Fibroblast of villous mesenchyme (primary cell): Measurements from ENCODE around the gene ACTR1A. TPM values are rescaled to one million over a fixed set of nuclear protein-coding genes. Genes with fewer than 3 reads are reported as not detected.

Experiments used
- DNase-seq: peaks from one replicate; pipeline ENCODE4 v3.0.0-alpha.2; 2010; ENCODE audit warnings: low read depth
- H3K4me3 ChIP-seq: 2 replicates; pipeline ENCODE4 v1.5.1; 2011; ENCODE audit warnings: low read depth, mild to moderate bottlenecking, low read length
- CTCF ChIP-seq: IDR thresholded peaks from 2 replicates; pipeline ENCODE4 v1.5.1; 2012; ENCODE audit warnings: low read depth, mild to moderate bottlenecking, low read length; ENCODE audit not compliant: insufficient read depth
- total RNA-seq: library from RNA; depleted of rRNA; stranded (reverse); fragments of >200 nt; gene quantifications from 2 replicates; pipeline ENCODE4 v1.2.3, GENCODE V29; 2012

Gene ACTR1A
- total RNA-seq, 1 donor: 130 TPM

GRCh38 chr10:102517553-102517952, 15.0 kb upstream of the ACTR1A start:
- TF ChIP-seq CTCF: no peak
- DNase-seq: peak; percentile 50
- H3K4me3 ChIP-seq: no peak overlapping the region

- TF ChIP-seq CTCF: no peak
- DNase-seq: no peak
Observed at GRCh38 chr10:102515724-102516123, 13.2 kb upstream of the ACTR1A start.

GRCh38 chr10:102514487-102515311, 12.2 kb upstream of the ACTR1A start:
- TF ChIP-seq CTCF: no peak
- DNase-seq: no peak
- no peak overlapping the region for H3K4me3 ChIP-seq

More at GRCh38 chr10:102515724-102516123, 13.2 kb upstream of the ACTR1A start:
- H3K4me3 ChIP-seq: no peak overlapping the region

- H3K4me3 ChIP-seq: no peak overlapping the region
- DNase-seq: no peak
- no peak for TF ChIP-seq CTCF
Observed at GRCh38 chr10:102511583-102512274, 9.2 kb upstream of the ACTR1A start.

- H3K4me3 ChIP-seq: no peak overlapping the region
- DNase-seq: peak; percentile 29
- TF ChIP-seq CTCF: no peak
Observed at GRCh38 chr10:102509387-102509786, 6.9 kb upstream of the ACTR1A start.

- DNase-seq: no peak
- H3K4me3 ChIP-seq: no peak overlapping the region
- TF ChIP-seq CTCF: no peak
Observed at GRCh38 chr10:102508506-102508905, 6.0 kb upstream of the ACTR1A start.
